Motor neuron (in vitro differentiated cells): ENCODE results near the gene B4GALNT4. TPM values are rescaled to one million over a fixed set of nuclear protein-coding genes. Genes with fewer than 3 reads are reported as not detected.
"Not testable (repeated sequence)": the region's sequence is repeated elsewhere in the genome, so short reads cannot be mapped to it uniquely, and the experiment has no call there.

Experiments used
- ATAC-seq, 8 experiments: fragments of 200-7000 bp; cut with Tn5 transposase; replicated peaks in 6 of 8; 2 replicates each; pipeline ENCODE4 v1.8.0; 2021; ENCODE audit warnings: mild to moderate bottlenecking in 8 of 8, moderate library complexity in 8 of 8
- H3K27ac ChIP-seq, 2 donors: fragments of 250-450 bp; sonication (Bioruptor Pico); 2 replicates each; pipeline ENCODE4 v1.9.0; 2021; ENCODE audit warnings: antibody characterized with exemption in 2 of 2, mild to moderate bottlenecking in 2 of 2, moderate library complexity in 1 of 2
- H3K4me1 ChIP-seq, 2 donors: fragments of 250-450 bp; sonication (Bioruptor Pico); replicated peaks in 1 of 2; 2 replicates each; pipeline ENCODE4 v1.6.1; 2021; ENCODE audit warnings: antibody characterized with exemption in 2 of 2, mild to moderate bottlenecking in 2 of 2, moderate library complexity in 1 of 2
- H3K4me3 ChIP-seq, 5 donors: fragments of 250-450 bp; sonication (Bioruptor Pico); 2 replicates each; pipeline ENCODE4 v1.9.0; 2021; ENCODE audit warnings: antibody characterized with exemption in 5 of 5, mild to moderate bottlenecking in 5 of 5, moderate library complexity in 4 of 5
- WGBS, 10 experiments: fragments of 450-650 bp; shearing (Covaris generic); methylation state at CpG; one replicate each; pipeline ENCODE4 v1.0.0; 2022; 5-methylcytosine and 5-hydroxymethylcytosine counted together
- in situ Hi-C, 9 experiments: fragments of 400-800 bp; cut with MboI; loops; one replicate each; pipeline ENCODE4 v1.15.0; 2021; ENCODE audit warnings: low sequenced_read_pairs in 9 of 9, low pct_unique_long_range_greater_than_20kb in 2 of 9; ENCODE audit not compliant: unreplicated experiment in 9 of 9
- total RNA-seq, 8 experiments: library from RNA; unstranded; fragments of 300-600 nt; gene quantifications; 2 replicates each; pipeline versions ENCODE4 v1.2.3 to v1.2.4, GENCODE V29; 2022

Gene B4GALNT4
- total RNA-seq, 8 experiments from 2014 or later, result 9.7 to 103 (median 70.9) TPM

DNA sequence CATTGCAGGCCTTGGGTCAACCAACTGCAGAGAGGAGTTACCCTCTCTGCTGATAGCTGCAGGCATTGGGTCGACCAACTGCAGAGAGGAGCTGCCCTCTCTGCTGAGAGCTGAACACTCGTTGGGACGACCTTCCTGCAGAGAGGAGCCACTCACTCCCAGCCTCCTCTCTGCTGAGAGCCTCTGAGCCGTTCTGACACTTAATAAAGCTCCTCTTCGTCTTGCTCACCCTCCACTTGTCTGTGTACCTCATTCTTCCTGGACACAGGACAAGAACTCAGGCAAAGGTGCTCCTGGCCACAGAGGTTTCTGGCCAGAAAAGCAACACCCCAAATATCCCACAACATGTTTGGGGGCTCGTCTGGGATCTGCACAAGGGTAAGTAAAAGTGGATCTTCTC, 17.2 kb downstream of the B4GALNT4 start:
- ATAC-seq, result no peak
- in situ Hi-C loops, result no loop called here
- WGBS, 10 experiments, result 53 to 80% (median 70%) methylated on average over 1 to 4 of the region's 6 CpGs; no CpG with 5 or more reads in 5 of the 10 experiments
- H3K27ac ChIP-seq, result no peak overlapping the region
- no peak overlapping the region for H3K4me3 ChIP-seq
- H3K4me1 ChIP-seq, result no peaks in the 10 kb centered on the region

DNA sequence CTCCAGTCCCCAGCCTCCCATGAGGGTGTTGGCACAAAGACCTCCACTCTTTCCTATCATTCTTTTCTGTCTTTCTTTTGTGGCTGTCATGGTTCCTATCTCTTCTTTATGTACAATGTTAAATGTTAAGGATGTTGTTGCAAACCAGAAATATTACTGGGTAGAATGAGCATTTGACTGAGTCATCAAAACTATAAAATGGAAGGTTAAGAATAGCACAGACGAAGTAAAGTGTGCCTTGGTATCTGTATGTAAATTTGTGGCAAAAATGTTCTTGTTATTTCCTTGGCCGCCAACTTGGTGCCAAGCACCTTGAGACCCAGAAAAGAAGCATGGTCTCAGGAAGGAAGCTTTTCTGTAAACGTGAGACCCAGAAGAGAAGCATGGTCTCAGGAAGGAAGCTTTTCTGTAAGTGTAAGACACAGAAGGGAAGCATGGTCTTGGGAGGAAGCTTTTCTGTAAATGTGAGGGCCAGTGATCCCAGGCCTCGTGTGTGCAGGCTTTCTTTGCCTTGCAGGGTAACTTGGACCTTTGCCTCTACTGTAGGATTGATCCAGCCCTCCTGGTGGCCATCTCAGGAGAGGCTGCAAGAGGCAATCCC, 18.0 kb downstream of the B4GALNT4 start:
- WGBS, 10 experiments, result 28 to 65% (median 48%) methylated on average over 1 to 4 of the region's 4 CpGs; no CpG with 5 or more reads in 2 of the 10 experiments
- H3K27ac ChIP-seq, result no peak overlapping the region
- H3K4me3 ChIP-seq, result no peak overlapping the region
- H3K4me1 ChIP-seq, result no peaks in the 10 kb centered on the region
- peak in 1 of 8 experiments; percentile 43 for ATAC-seq
- in situ Hi-C loops, result no loop called here

DNA sequence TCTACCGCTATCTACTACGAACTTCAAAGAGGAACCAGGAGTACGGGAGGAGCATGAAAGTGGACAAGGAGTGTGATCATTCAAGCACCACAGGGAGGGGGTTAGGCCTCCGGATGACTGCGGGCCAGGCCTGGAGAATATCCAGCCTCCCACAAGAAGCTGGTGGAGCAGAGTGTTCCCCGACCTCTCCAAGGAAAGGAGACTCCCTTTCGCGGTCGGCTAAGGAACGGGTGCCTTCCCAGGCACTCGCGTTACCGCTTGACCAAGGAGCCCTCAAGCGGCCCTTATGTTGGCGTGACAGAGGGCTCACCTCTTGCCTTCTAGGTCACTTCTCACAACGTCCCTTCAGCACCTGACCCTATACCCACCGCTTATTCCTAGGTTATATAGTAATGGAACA, 20.1 kb downstream of the B4GALNT4 start:
- in situ Hi-C loops, H3K27ac ChIP-seq, ATAC-seq, H3K4me3 ChIP-seq: not testable (repeated sequence)
- WGBS, 10 experiments, result 50 to 65% methylated on average over 2 to 6 of the region's 17 CpGs; no CpG with 5 or more reads in 8 of the 10 experiments
- H3K4me1 ChIP-seq, result peaks cover 7 to 11% of the 10 kb centered on the region in 2 donors

DNA sequence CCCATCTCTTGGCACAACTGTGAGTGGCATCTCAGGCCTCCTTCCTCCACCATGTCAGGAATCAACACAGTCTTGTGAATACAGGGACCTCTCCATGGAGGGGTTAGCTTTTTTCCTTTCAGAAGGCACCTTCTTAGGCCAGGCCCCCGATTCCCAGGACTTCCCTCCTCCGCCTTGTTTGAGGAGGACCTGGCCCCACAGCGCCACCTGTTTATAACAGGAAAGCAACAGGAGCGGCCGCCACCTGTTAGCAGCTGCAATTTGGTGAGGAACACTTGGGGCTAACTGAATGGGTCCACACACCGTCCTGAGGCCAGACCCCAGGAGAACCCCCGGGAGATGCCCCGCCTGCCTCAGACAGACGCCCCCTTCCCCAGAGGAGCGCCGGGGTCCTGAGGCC, 20.9 kb downstream of the B4GALNT4 start:
- H3K4me1 ChIP-seq, result peaks cover 7 to 11% of the 10 kb centered on the region in 2 donors
- no peak overlapping the region for H3K27ac ChIP-seq
- WGBS, 10 experiments, result 73% methylated on average over 3 of the region's 11 CpGs; no CpG with 5 or more reads in 9 of the 10 experiments
- in situ Hi-C loops, result no loop called here
- no peak overlapping the region for H3K4me3 ChIP-seq
- no peak for ATAC-seq

DNA sequence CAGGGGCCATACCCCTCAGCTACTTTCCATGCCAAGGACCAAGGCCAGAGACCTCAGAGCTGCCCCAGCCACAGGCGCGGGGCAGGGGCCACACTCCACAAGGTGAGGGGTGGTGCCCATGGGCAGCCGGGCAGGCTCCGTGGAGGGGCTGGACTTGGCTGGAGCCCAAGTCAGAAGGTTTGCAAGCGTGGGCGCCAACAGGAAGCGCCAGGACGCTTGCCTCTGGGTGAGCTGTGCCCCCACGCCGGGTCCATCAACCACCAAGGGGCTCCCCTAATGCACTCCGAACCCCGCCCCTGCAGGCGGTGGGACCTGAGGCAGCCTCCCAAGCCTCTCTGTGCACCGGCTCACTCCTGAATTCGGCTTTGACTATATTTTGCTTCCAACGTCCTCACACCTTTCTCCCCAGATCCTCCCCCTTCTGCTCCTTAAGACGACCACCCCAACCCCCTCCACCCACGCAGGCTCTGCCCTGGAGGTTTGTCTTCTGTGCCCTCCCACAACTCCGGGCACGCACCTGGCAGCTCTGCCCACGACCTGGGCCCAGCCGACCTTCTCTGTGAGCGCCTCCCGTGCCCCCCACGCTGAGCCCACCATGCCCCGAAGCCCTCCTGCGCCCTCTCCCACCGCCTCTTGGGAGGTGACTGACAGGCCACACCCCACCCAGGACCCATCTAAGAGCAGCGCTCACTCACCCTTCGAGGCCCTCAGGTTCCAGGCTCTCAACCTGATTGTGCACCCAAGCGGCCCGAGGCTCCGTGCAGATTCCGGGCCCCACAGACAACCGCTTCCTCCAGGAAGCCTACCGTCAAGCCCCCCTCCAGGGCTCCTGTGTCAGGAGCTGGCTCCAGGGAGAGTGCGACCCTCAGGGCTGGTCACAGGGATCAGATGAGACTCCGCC, 22.1 kb downstream of the B4GALNT4 start:
- Histone ChIP-seq H3K4me3 (no peak overlapping the region), H3K27ac (no peak overlapping the region), H3K4me1 (peaks cover 7 to 13% of the 10 kb centered on the region in 2 donors)
- no peak for ATAC-seq
- in situ Hi-C loops, result no loop called here
- WGBS, 10 experiments, result 80 to 100% methylated on average over 2 to 5 of the region's 38 CpGs; no CpG with 5 or more reads in 8 of the 10 experiments

DNA sequence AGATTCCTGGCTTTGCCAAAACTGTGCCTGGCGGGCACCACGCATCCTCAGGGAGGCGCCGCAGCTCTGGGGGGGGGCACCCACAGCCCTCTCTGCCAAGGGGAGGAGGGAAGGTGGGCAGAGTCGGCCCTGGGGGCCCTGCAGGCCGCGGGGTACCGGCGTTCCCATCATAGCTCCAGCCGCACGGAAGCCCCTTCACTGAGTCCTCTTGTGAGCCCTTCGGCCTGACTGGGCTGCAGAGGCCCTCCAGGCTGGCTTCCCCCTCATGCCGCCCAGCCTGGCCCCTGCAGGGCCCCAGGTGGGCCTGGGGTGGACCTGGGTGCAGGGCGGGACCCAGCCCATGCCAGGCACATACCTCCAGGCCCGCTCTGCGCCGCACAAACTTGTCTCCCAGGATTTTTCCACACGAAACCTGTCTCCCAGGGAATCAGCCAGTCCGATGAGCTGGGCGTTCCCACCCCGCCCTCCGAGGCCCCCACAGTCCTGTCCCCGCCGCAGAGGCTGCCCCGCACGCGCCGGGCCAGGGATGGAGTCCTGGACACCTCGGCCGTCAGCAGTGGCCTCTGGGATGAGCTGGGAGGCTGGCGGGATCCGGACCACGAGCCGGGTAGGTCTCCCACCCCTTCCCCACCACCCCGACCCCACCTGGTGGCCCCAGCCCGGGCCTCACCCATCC, 22.9 kb downstream of the B4GALNT4 start:
- Histone ChIP-seq H3K4me3 (no peak overlapping the region), H3K4me1 (peaks cover 7 to 13% of the 10 kb centered on the region in 2 donors), H3K27ac (no peak overlapping the region)
- in situ Hi-C loops, result no loop called here
- WGBS, 10 experiments, result no CpG with 5 or more reads among the region's 36 CpGs
- no peak for ATAC-seq

DNA sequence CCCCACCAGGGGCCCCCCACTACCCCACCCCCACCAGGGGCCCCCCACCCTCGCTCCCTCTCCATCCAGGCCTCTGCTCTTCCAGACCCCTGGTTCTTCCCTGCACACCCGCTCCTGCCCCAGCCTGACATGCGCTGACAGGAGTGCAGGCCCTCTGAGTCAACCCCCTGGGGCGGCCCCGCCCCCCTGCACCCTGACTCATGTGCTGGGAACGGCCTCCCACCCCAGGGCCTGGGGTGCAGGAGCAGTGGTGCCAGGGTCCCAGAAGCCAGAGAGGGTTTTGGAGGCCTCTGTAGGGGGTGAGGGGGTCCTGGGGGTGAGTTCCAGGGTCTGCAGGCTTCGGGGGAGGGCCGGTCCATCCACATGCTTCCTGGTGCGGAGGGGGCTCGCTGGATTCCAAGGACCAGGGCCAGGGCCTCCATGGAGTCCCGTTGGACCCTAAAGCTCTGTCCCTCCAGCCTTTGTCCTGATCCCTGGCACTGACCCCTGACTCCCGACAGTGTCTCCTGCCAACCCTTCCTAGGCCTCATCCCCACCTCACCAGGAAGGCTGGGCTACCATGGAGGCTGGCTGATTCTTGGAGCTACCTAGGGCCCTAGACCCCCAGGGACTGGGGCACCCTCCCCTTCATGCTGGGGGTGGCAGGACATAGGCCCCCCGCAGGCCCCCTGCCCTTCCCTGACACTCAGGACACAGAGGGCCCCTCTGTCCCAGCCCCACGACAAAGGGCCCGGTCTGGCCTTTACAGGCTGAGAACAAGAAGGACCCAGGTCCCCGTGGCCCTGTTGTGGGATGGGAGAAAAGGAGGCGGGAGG, 24.1 kb downstream of the B4GALNT4 start:
- ATAC-seq, result peak in 7 of 8 experiments; percentile 11 to 81 (median 56)
- Histone ChIP-seq H3K27ac (no peak overlapping the region), H3K4me3 (no peak overlapping the region), H3K4me1 (peaks cover 7 to 17% of the 10 kb centered on the region in 2 donors)
- in situ Hi-C loops, result no loop called here
- WGBS, 10 experiments, result no CpG with 5 or more reads among the region's 17 CpGs

DNA sequence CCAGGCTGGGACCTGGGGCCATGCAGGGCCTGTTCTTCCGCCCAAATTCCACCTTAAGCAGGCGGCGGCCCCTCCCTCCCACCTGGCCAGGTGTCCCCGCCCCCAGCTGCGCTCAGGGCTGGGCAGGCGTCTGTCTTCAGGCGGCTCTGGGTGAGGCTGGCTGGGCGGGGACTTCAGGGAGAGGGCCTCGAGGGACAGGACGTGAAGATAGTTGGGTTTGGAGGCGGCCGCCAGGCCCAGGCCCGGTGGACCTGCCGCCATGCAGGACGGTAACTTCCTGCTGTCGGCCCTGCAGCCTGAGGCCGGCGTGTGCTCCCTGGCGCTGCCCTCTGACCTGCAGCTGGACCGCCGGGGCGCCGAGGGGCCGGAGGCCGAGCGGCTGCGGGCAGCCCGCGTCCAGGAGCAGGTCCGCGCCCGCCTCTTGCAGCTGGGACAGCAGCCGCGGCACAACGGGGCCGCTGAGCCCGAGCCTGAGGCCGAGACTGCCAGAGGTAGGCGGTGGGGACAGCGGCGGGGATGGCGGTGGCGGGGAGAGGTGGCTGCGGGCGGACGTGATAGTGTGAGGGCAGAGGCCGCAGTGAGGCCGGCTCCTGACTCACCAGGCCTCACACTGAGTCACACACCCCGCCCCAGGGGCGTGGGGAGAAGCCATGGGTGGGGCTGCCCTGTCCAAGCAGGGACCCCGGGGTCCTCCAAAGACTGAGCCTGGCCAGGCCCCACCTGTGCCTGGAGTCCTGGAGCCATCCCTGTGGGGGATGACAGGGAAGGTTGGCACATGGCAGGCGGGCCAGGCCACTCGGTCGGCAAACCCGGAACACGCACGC, 24.9 kb downstream of the B4GALNT4 start, which contains the start of gene PKP3:
PKP3 (plus strand) TSS at position 176 of the 824 bp plus-strand sequence; CDS start at position 260, 84 bp downstream.
- in situ Hi-C loops, result no loop called here
- H3K4me3 ChIP-seq, result no peak within 1 kb of the TSS
- H3K4me1 ChIP-seq, result peaks cover 7 to 17% of the 10 kb centered on the region in 2 donors
- ATAC-seq, result peak in 4 of 8 experiments; percentile 9 to 71 (median 64)
- no CpG with 5 or more reads among the region's 57 CpGs for WGBS, 10 experiments
- H3K27ac ChIP-seq, result no peak within 1 kb of the TSS

DNA sequence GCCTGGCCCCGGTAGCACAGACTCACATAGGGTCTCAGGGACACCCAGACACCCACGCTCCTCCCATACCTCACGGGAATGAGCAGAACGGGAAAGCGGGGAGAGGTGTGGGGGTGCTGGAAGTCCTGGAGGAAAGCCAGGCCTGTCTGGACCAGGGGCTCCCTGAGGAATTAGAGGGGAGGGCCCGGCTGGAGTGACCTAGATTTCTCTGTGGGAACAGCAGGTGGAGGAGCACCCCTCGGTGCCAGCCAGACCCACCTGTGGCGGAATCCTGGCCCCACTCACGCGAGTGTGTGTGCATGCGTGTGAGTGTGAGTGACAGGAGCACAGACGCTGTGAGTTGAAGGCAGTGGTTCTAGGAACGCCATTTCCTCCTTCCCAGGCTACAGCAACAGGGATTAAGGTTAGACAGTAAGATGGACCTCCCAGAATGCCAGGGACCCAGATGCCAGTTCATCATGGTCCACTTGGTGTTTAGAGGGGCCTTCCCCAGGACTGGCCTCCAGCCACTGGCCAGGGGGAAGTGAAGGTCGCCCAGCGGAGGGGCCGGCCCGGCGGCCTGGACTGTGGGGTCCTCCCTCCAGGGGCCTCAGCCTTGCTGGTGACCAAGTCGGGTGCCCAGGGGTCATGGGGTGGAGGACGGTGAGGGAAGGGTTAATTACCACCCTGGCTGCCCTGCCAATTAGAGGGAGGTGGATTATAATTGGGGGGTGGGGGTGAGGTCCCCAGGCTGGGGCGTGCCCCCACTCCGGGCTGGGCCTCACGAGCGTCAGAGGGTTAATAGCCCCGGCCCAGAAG, 25.8 kb downstream of the B4GALNT4 start:
- WGBS, 10 experiments, result 83 to 100% methylated on average over 1 to 6 of the region's 25 CpGs; no CpG with 5 or more reads in 8 of the 10 experiments
- ATAC-seq, result no peak
- H3K4me1 ChIP-seq, result peaks cover 9 to 21% of the 10 kb centered on the region in 2 donors
- in situ Hi-C loops, result no loop called here
- no peak overlapping the region for H3K27ac ChIP-seq
- no peak overlapping the region for H3K4me3 ChIP-seq

DNA sequence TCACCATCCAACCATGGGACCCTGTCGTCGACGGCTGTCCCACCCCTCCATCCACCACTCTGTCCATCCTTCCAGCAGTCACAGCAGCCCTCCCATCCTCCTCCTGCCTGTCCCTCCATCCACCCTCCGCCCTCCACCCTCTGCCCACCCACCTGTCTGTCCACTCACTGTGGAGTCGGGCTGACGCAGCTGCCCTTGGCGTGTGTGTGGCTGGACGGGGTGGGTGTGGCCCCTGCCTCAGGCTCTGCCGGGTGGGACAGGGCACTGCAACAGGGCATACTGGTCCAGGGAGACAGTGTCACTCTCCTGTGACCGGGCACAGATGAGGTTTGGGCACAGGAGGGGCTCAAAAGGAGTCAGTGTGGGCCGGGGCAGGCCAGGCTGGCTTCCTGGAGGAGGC, 26.6 kb downstream of the B4GALNT4 start:
- H3K4me1 ChIP-seq, result peaks cover 12 to 21% of the 10 kb centered on the region in 2 donors
- H3K27ac ChIP-seq, result no peak overlapping the region
- WGBS, 10 experiments, result 36% methylated on average over 2 of the region's 11 CpGs; no CpG with 5 or more reads in 9 of the 10 experiments
- H3K4me3 ChIP-seq, result no peak overlapping the region
- in situ Hi-C loops, result no loop called here
- peak in 2 of 8 experiments; percentile 4 to 10 for ATAC-seq

DNA sequence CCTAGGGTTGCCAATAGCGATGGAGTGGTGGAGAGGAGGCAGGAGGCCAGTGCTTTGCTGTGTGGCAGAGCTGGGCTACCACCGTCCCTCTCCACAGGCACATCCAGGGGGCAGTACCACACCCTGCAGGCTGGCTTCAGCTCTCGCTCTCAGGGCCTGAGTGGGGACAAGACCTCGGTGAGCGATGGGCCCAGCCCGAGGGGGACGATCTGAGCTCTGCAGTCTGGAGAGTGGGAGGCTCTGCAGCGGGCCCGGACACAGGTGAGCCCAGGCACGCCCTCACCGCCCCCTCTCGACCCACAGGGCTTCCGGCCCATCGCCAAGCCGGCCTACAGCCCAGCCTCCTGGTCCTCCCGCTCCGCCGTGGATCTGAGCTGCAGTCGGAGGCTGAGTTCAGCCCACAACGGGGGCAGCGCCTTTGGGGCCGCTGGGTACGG, 27.2 kb downstream of the B4GALNT4 start:
- H3K4me3 ChIP-seq, result peak overlapping the region in 3 of 5 donors; percentile 22 to 35 (median 24)

More for the DNA sequence above, 27.2 kb downstream of the B4GALNT4 start:
- Histone ChIP-seq H3K27ac (no peak overlapping the region), H3K4me1 (peaks cover 12 to 21% of the 10 kb centered on the region in 2 donors)
- peak in 7 of 8 experiments; percentile 4 to 58 (median 46) for ATAC-seq
- WGBS, 10 experiments, result 20 to 100% (median 43%) methylated on average over 1 to 5 of the region's 23 CpGs; no CpG with 5 or more reads in 5 of the 10 experiments
- in situ Hi-C loops, result no loop called here
